Right renal cortex interstitium (tissue), 3 donors: Measurements from ENCODE around the gene XXYLT1. TPM values are rescaled to one million over a fixed set of nuclear protein-coding genes. Genes with fewer than 3 reads are reported as not detected.
"Not testable (repeated sequence)": the region's sequence is repeated elsewhere in the genome, so short reads cannot be mapped to it uniquely, and the experiment has no call there.

Experiments
- DNase-seq, 3 donors: peaks; one replicate each; pipeline ENCODE4 v3.0.0-alpha.2; 2013; ENCODE audit warnings: low read depth in 3 of 3, low spot score in 2 of 3
- polyA plus RNA-seq, 3 donors: library from polyadenylated mRNA; unstranded; fragments of 120-200 nt; gene quantifications; one replicate each; pipeline ENCODE4 v1.2.1, GENCODE V29; 2013; ENCODE audit not compliant: insufficient read length in 3 of 3

The XXYLT1 gene
- polyA plus RNA-seq, 3 donors, result 29.7 to 32.4 (median 30.3) TPM

GRCh38 chr3:195187609-195188425, 83.1 kb downstream of the XXYLT1 start:
- no peak for DNase-seq

- not testable (repeated sequence) for DNase-seq
These were observed 84.3 kb downstream of the XXYLT1 start for GRCh38 chr3:195186710-195187047.

GRCh38 chr3:195186041-195186709, 84.8 kb downstream of the XXYLT1 start:
- DNase-seq, result no peak

GRCh38 chr3:195185583-195185982, 85.4 kb downstream of the XXYLT1 start:
- DNase-seq, result no peak

GRCh38 chr3:195184716-195185421, 86.1 kb downstream of the XXYLT1 start:
- DNase-seq, result no peak

GRCh38 chr3:195183071-195183776, 87.7 kb downstream of the XXYLT1 start:
- DNase-seq, result no peak

- no peak for DNase-seq
These were observed 88.5 kb downstream of the XXYLT1 start for GRCh38 chr3:195182470-195182795.

- no peak for DNase-seq
These were observed 89.1 kb downstream of the XXYLT1 start for GRCh38 chr3:195181741-195182469.

- DNase-seq, result no peak
These were observed 89.9 kb downstream of the XXYLT1 start for GRCh38 chr3:195181113-195181498.

- no peak for DNase-seq
These were observed 90.4 kb downstream of the XXYLT1 start for GRCh38 chr3:195180490-195181112.

- no peak for DNase-seq
These were observed 91.0 kb downstream of the XXYLT1 start for GRCh38 chr3:195179776-195180489.

- DNase-seq, result no peak
These were observed 92.6 kb downstream of the XXYLT1 start for GRCh38 chr3:195178124-195178910.

GRCh38 chr3:195177422-195178123, 93.4 kb downstream of the XXYLT1 start:
- no peak for DNase-seq

- DNase-seq, result no peak
These were observed 94.2 kb downstream of the XXYLT1 start for GRCh38 chr3:195176776-195177175.

- no peak for DNase-seq
These were observed 95.3 kb downstream of the XXYLT1 start for GRCh38 chr3:195175476-195176337.

- no peak for DNase-seq
These were observed 95.9 kb downstream of the XXYLT1 start for GRCh38 chr3:195175076-195175475.

- no peak for DNase-seq
These were observed 97.3 kb downstream of the XXYLT1 start for GRCh38 chr3:195173657-195174056.
